ENCODE data around the gene DAGLA.

Gene DAGLA

DNA sequence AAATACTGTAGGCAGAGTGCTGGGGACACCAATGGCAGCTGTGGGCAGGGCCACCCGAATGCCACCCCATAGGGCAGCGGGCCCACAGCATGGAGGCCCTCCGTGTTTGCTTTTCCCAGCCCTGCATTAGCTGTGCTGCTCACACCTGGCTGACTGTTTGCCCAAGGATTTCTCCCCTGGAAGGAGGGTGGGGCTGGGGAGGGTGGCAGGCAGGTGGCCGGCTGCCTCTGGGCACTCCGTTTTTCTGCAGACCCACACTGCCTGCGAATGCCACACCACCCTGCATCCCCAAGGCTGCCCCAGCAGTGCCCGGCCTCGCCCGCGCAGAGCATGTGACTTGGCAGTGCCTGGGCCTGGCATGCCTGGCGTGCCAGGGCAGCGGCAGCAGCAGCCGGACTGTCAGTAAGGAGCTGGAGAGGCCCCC lies 19.6 kb downstream of the DAGLA start:
- Histone ChIP-seq H3K4me2 (ENCODE audit: low read length) (no peak overlapping the region), H3K79me2 (ENCODE audit: insufficient read depth, low read length) (no peaks in the 10 kb centered on the region), H3K36me3 (ENCODE audit: insufficient read depth, low read length) (no peaks in the 10 kb centered on the region), H2AFZ (ENCODE audit: low read length) (no peak overlapping the region), H3K9me3 (ENCODE audit: low read length) (no peaks in the 10 kb centered on the region), H3F3A (ENCODE audit: insufficient read depth, low read length) (no peaks in the 10 kb centered on the region), H3K4me3 (ENCODE audit: low read depth, low read length, poor library complexity, severe bottlenecking) (no peak overlapping the region), H4K20me1 (ENCODE audit: insufficient read depth, low read length) (no peaks in the 10 kb centered on the region), H3K4me1 (ENCODE audit: insufficient read depth, low read length, severe bottlenecking) (no peaks in the 10 kb centered on the region), H3K27me3 (ENCODE audit: insufficient read depth, low read length) (no peaks in the 10 kb centered on the region), H3K9ac (ENCODE audit: low read length) (no peak overlapping the region), H3K9me2 (ENCODE audit: low read depth, low read length) (no peaks in the 10 kb centered on the region), H3K27ac (ENCODE audit: low read depth, low read length, poor library complexity, severe bottlenecking) (no peak overlapping the region)
- no peak for TF ChIP-seq EZH2 (IDR thresholded peaks at IDR 0.05; ENCODE audit: borderline replicate concordance, low read length)
- TF ChIP-seq, protein P1, sequence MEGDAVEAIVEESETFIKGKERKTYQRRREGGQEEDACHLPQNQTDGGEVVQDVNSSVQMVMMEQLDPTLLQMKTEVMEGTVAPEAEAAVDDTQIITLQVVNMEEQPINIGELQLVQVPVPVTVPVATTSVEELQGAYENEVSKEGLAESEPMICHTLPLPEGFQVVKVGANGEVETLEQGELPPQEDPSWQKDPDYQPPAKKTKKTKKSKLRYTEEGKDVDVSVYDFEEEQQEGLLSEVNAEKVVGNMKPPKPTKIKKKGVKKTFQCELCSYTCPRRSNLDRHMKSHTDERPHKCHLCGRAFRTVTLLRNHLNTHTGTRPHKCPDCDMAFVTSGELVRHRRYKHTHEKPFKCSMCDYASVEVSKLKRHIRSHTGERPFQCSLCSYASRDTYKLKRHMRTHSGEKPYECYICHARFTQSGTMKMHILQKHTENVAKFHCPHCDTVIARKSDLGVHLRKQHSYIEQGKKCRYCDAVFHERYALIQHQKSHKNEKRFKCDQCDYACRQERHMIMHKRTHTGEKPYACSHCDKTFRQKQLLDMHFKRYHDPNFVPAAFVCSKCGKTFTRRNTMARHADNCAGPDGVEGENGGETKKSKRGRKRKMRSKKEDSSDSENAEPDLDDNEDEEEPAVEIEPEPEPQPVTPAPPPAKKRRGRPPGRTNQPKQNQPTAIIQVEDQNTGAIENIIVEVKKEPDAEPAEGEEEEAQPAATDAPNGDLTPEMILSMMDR (IDR thresholded peaks at IDR 0.05; ENCODE audit: low read length) = no peak

DNA sequence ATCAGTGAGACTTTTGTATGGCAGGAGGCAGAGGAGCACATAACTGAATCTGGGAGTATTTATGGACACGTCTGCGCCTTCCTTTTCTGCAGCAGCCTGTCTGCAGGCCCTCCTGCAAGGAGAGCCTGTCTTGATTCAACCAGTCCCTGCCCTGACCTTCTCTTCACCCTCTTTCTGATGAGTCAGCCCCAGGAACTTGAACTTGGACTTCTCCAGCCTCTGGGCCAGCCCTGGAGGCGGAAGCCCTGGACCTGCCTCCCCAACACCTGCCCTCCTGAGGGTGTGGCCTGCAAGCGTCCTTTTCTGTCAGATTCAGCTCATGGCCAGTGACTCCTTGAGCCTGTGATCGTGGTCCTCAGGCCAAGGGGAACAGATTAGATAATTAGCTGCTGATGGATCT lies 20.0 kb downstream of the DAGLA start:
- no peak overlapping the region for H3K4me3 ChIP-seq (ENCODE audit: low read depth, low read length, poor library complexity, severe bottlenecking)
- H2AFZ ChIP-seq (ENCODE audit: low read length) = no peak overlapping the region
- no peaks in the 10 kb centered on the region for H3K4me1 ChIP-seq (ENCODE audit: insufficient read depth, low read length, severe bottlenecking)
- H3K36me3 ChIP-seq (ENCODE audit: insufficient read depth, low read length) = no peaks in the 10 kb centered on the region
- no peak overlapping the region for H3K4me2 ChIP-seq (ENCODE audit: low read length)
- H3K27ac ChIP-seq (ENCODE audit: low read depth, low read length, poor library complexity, severe bottlenecking) = no peak overlapping the region
- H4K20me1 ChIP-seq (ENCODE audit: insufficient read depth, low read length) = no peaks in the 10 kb centered on the region
- no peaks in the 10 kb centered on the region for H3K27me3 ChIP-seq (ENCODE audit: insufficient read depth, low read length)
- H3K9me3 ChIP-seq (ENCODE audit: low read length) = no peaks in the 10 kb centered on the region
- H3K79me2 ChIP-seq (ENCODE audit: insufficient read depth, low read length) = no peaks in the 10 kb centered on the region
- no peak for TF ChIP-seq EZH2 (IDR thresholded peaks at IDR 0.05; ENCODE audit: borderline replicate concordance, low read length)
- TF ChIP-seq, protein P1 (IDR thresholded peaks at IDR 0.05; ENCODE audit: low read length) = no peak
- H3K9ac ChIP-seq (ENCODE audit: low read length) = no peak overlapping the region
- H3F3A ChIP-seq (ENCODE audit: insufficient read depth, low read length) = no peaks in the 10 kb centered on the region
- no peaks in the 10 kb centered on the region for H3K9me2 ChIP-seq (ENCODE audit: low read depth, low read length)

DNA sequence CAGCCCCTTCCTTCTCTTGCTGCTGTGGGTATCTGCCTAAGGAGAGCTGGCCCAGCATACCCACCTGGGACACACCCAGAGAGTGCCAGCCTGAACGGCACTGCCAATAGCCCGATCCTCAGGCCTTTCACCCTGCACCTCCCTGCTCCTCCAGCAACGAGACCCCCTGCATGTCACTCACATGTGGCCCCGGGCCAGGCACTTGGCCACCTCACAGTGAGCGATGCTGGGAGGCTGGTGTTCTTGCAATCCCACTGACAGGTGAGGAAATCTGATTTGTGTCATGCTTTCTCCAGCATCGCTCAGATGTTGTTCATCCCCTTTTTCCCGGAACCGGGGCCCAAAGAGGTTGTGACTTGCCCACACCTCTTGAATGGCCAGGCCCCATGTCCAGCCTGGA lies 20.5 kb downstream of the DAGLA start:
- TF ChIP-seq EZH2 (IDR thresholded peaks at IDR 0.05; ENCODE audit: borderline replicate concordance, low read length) = no peak
- TF ChIP-seq, protein P1 (IDR thresholded peaks at IDR 0.05; ENCODE audit: low read length) = no peak

More for the DNA sequence above, 20.5 kb downstream of the DAGLA start:
- Histone ChIP-seq H3K4me2 (ENCODE audit: low read length) (no peak overlapping the region), H3K4me3 (ENCODE audit: low read depth, low read length, poor library complexity, severe bottlenecking) (no peak overlapping the region), H3K9me3 (ENCODE audit: low read length) (no peaks in the 10 kb centered on the region), H4K20me1 (ENCODE audit: insufficient read depth, low read length) (no peaks in the 10 kb centered on the region), H3K9me2 (ENCODE audit: low read depth, low read length) (no peaks in the 10 kb centered on the region), H2AFZ (ENCODE audit: low read length) (no peak overlapping the region), H3K4me1 (ENCODE audit: insufficient read depth, low read length, severe bottlenecking) (no peaks in the 10 kb centered on the region), H3F3A (ENCODE audit: insufficient read depth, low read length) (no peaks in the 10 kb centered on the region), H3K79me2 (ENCODE audit: insufficient read depth, low read length) (no peaks in the 10 kb centered on the region), H3K27ac (ENCODE audit: low read depth, low read length, poor library complexity, severe bottlenecking) (no peak overlapping the region), H3K27me3 (ENCODE audit: insufficient read depth, low read length) (no peaks in the 10 kb centered on the region), H3K36me3 (ENCODE audit: insufficient read depth, low read length) (no peaks in the 10 kb centered on the region), H3K9ac (ENCODE audit: low read length) (no peak overlapping the region)

Data from OCI-LY1 (cell line).